ENCODE results near the gene KCNAB2. TPM values are rescaled to one million over a fixed set of nuclear protein-coding genes. Genes with fewer than 3 reads are reported as not detected.
A peak's percentile ranks its signal among the peaks of the same experiment; 100 is the strongest.

KCNAB2 gene
- total RNA-seq, 4 donors from 2014 or later = 5.4 to 26.4 (median 10.1) TPM

DNA sequence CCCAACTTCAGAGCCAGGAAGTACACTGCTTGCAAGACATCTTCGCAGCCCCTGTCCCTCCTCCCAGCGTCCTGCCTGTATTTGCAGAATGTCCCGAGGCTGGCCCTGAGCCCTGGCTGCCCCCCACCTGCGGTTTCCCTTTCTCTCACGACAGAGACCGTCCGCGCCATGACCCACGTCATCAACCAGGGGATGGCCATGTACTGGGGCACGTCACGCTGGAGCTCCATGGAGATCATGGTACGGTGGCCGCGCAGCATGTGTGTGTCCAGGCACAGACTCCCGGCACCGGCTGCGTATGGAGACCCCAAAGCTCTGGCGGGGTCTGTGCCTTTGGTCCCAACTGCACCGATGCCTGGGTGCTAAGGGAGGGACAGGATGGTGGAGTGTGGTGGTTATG, 48.6 kb downstream of the KCNAB2 start:
- Histone ChIP-seq H3K9me3 (no peaks in the 10 kb centered on the region), H3K36me3 (no peaks in the 10 kb centered on the region), H3K4me3 (no peak overlapping the region), H3K27ac (no peak overlapping the region), H3K4me1 (no peaks in the 10 kb centered on the region), H3K27me3 (no peaks in the 10 kb centered on the region)
- TF ChIP-seq, protein P1, sequence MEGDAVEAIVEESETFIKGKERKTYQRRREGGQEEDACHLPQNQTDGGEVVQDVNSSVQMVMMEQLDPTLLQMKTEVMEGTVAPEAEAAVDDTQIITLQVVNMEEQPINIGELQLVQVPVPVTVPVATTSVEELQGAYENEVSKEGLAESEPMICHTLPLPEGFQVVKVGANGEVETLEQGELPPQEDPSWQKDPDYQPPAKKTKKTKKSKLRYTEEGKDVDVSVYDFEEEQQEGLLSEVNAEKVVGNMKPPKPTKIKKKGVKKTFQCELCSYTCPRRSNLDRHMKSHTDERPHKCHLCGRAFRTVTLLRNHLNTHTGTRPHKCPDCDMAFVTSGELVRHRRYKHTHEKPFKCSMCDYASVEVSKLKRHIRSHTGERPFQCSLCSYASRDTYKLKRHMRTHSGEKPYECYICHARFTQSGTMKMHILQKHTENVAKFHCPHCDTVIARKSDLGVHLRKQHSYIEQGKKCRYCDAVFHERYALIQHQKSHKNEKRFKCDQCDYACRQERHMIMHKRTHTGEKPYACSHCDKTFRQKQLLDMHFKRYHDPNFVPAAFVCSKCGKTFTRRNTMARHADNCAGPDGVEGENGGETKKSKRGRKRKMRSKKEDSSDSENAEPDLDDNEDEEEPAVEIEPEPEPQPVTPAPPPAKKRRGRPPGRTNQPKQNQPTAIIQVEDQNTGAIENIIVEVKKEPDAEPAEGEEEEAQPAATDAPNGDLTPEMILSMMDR (IDR thresholded peaks at IDR 0.05) = no peak
- TF ChIP-seq POLR2A (IDR thresholded peaks at IDR 0.05) = no peak
- no peak for DNase-seq

DNA sequence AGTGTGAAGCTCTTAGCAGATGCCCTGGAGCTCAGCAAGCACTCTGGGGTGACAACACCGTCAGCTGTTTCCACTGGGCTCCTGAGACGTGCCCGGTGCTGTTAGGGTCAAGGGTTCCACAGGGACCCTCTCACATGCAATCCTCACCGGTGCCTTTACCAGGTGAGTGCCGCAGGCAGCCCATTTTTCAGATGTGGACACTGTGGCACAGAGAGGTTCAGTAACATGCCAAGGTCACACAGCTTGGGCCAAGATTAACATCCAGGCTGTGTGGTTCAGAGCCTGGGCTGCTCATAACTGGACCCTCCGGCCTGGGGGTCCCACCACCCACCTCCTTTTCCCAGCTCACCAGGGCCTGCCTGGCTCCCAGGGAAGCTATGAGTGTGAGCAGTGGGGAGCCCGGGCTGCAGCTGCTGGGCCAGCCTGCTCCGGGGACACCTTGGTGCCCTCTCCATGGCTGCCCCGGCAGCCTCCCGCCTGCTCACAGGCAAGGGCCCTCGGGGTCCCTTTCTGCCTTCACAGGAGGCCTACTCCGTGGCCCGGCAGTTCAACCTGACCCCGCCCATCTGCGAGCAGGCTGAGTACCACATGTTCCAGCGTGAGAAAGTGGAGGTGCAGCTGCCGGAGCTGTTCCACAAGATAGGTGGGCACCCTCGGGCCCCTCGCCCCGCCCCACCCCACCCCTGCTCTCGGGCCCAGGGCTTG, 49.3 kb downstream of the KCNAB2 start:
- H3K27ac ChIP-seq = no peak overlapping the region
- peak in 1 of 3 donors; percentile 34 for DNase-seq
- H3K9me3 ChIP-seq = no peaks in the 10 kb centered on the region
- no peak for TF ChIP-seq POLR2A (IDR thresholded peaks at IDR 0.05)
- TF ChIP-seq, protein P1 (IDR thresholded peaks at IDR 0.05) = no peak
- no peaks in the 10 kb centered on the region for H3K4me1 ChIP-seq
- H3K36me3 ChIP-seq = no peaks in the 10 kb centered on the region
- H3K27me3 ChIP-seq = no peaks in the 10 kb centered on the region
- no peak overlapping the region for H3K4me3 ChIP-seq

DNA sequence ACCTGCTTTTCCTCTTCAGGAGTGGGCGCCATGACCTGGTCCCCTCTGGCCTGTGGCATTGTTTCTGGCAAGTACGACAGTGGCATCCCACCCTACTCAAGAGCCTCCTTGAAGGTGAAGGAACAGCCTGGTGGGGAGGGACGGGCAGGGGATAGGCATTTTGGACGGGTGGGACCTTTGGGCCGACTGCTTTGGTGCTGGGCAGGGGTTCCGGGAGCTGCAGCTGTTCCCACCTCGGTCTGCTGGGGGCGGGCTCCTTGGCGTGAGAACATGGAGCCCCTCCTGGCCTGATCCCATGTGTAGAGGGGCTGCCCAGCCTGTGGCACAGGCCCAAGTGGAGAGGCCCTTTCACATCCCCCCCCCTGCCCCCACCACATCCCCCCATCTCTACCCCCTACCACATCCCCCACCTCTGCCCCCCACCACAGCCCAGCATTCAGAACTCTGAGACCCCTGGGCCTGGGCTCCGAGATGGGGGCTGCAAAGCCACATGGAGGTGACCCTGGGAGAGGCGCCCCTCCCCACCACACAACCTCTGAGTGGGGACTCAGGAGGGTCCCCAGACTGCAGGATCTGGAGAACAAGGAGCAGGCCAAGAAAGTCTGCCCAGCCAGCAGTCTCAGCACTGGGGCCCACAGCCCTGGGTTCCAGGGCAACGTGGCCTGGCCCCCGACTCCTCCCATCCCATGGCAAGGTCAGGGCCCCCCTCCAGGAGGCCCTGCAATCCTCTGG, 50.0 kb downstream of the KCNAB2 start:
- Histone ChIP-seq H3K36me3 (no peaks in the 10 kb centered on the region), H3K27me3 (no peaks in the 10 kb centered on the region), H3K4me3 (no peak overlapping the region), H3K4me1 (no peaks in the 10 kb centered on the region), H3K9me3 (no peaks in the 10 kb centered on the region), H3K27ac (no peak overlapping the region)
- DNase-seq = peak in 1 of 3 donors; percentile 30
- no peak for TF ChIP-seq POLR2A (IDR thresholded peaks at IDR 0.05)
- TF ChIP-seq, protein P1 (IDR thresholded peaks at IDR 0.05) = no peak

DNA sequence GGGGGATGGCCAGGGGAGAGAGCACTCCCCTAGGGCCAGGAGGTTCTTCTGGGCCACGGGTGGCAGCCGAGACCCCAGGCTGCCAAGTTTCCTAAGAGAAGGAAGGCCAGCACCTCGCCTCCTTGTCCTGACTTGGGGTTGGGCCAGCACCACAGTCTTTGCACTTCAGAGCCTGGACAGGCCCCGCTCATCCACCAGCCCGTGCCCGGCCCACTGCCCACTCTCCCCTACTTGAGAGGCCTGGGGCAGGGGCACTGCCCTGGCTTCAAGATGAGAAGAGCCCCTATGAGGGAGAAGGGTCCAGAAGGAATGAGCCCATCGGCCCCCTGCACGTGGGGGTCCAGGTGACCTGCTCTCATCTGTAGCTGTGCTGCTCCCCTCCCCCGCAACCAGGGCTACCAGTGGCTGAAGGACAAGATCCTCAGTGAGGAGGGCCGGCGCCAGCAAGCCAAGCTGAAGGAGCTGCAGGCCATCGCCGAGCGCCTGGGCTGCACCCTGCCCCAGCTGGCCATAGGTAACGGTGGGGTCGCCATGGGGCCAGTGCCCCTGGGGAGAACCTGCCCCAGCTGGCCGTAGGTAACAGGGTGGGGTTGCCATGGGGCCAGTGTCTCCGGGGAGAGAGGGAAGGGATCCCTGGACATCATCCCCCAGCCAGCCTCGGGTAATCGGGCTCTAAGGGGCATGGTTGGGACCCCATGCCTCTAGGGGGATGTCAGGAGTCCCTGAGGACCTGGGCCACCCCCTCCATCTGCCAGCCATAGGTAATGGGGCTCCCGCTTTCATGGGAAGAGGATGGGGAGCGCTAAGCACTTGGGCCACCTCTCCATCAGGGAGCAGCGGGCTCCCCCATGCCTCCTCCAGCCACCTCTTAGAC, 50.8 kb downstream of the KCNAB2 start:
- no peak overlapping the region for H3K4me3 ChIP-seq
- TF ChIP-seq POLR2A (IDR thresholded peaks at IDR 0.05) = no peak
- TF ChIP-seq, protein P1 (IDR thresholded peaks at IDR 0.05) = no peak

DNA sequence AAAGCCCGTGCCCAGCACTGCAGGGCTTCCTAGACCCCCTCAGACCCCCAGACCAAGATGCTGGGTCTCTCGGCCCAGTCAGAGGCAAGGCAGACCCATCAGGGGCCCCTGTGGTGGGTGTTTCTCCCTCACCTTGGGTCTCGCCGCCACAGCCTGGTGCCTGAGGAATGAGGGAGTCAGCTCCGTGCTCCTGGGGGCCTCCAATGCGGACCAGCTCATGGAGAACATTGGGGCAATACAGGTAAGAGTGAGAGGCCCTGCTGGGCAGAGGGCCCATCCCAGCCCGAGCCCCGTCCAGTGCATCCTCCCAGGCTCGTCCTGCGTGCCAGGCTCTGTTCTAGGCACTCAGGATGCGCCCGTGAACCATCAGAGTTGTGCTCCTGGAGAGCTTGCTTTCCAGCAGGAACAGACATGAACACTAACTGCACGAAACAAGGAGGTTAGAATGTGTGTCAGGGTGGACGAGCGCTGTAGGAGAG, 51.5 kb downstream of the KCNAB2 start:
- Histone ChIP-seq H3K4me3 (no peak overlapping the region), H3K36me3 (no peaks in the 10 kb centered on the region), H3K4me1 (no peaks in the 10 kb centered on the region), H3K27ac (no peak overlapping the region), H3K27me3 (no peaks in the 10 kb centered on the region), H3K9me3 (no peaks in the 10 kb centered on the region)
- TF ChIP-seq POLR2A (IDR thresholded peaks at IDR 0.05) = no peak
- TF ChIP-seq, protein P1 (IDR thresholded peaks at IDR 0.05) = no peak
- DNase-seq = peak in 1 of 3 donors; percentile 40

More for the DNA sequence above, 50.8 kb downstream of the KCNAB2 start:
- Histone ChIP-seq H3K4me1 (no peaks in the 10 kb centered on the region), H3K9me3 (no peaks in the 10 kb centered on the region), H3K27me3 (no peaks in the 10 kb centered on the region), H3K36me3 (no peaks in the 10 kb centered on the region), H3K27ac (no peak overlapping the region)
- peak in 1 of 3 donors; percentile 34 for DNase-seq

Data from Peyer's patch (tissue), 4 donors.